Breast epithelium (tissue), 4 donors: ENCODE measurements around the gene ZDBF2. TPM values are rescaled to one million over a fixed set of nuclear protein-coding genes. Genes with fewer than 3 reads are reported as not detected.
"Not testable (repeated sequence)": the region's sequence is repeated elsewhere in the genome, so short reads cannot be mapped to it uniquely, and the experiment has no call there.

ENCODE experiments used
- DNase-seq, 2 donors: peaks; one replicate each; pipeline ENCODE4 v3.0.0-alpha.2; 2019; ENCODE audit warnings: low spot score in 2 of 2
- H3K27ac ChIP-seq, 2 donors: fragments of 200-600 bp; sonication (generic) in 1 of 2; one replicate each; pipeline ENCODE4 v1.5.1; 2016 to 2019; ENCODE audit warnings: mild to moderate bottlenecking in 1 of 2
- H3K27me3 ChIP-seq, 2 donors: fragments of 200-600 bp; sonication (generic) in 1 of 2; one replicate each; pipeline versions ENCODE4 v1.5.1 to v1.6.0; 2017 to 2019; ENCODE audit warnings: control low read depth in 1 of 2, mild to moderate bottlenecking in 1 of 2
- H3K36me3 ChIP-seq: fragments of 200-600 bp; one replicate; pipeline ENCODE4 v1.5.1; 2019
- H3K4me1 ChIP-seq, 2 donors: fragments of 200-600 bp; sonication (generic); one replicate each; pipeline ENCODE4 v1.5.1; 2016 to 2019; ENCODE audit warnings: control low read depth in 1 of 2
- H3K4me3 ChIP-seq, 3 donors: fragments of 200-600 bp; sonication (generic); 1 replicate in 2 of 3; 2 replicates in 1 of 3; pipeline ENCODE4 v1.5.1; 2016 to 2019; ENCODE audit warnings: mild to moderate bottlenecking in 3 of 3, moderate library complexity in 2 of 3
- H3K9me3 ChIP-seq, 2 donors: fragments of 200-600 bp; sonication (generic) in 1 of 2; one replicate each; pipeline ENCODE4 v1.5.1; 2016 to 2019; ENCODE audit warnings: control low read depth in 1 of 2
- POLR2A ChIP-seq: fragments of 450-650 bp; IDR thresholded peaks from one replicate; pipeline ENCODE4 v1.6.1; 2016; ENCODE audit warnings: antibody characterized with exemption, mild to moderate bottlenecking, moderate library complexity
- POLR2AphosphoS5 ChIP-seq, 3 donors: sonication (generic); formaldehyde crosslinking; IDR thresholded peaks; one replicate each; pipeline ENCODE4 v1.6.1; 2017; ENCODE audit warnings: antibody characterized with exemption in 3 of 3
- intact Hi-C: fragments of 100-400 bp; cut with DNase I; formaldehyde crosslinking; loops from one replicate; pipeline ENCODE4 v1.15.1; 2023; ENCODE audit warnings: low total_unique reads
- total RNA-seq, 3 donors: library from RNA; depleted of rRNA; stranded (reverse); fragments of >200 nt; gene quantifications; one replicate each; pipeline ENCODE4 v1.1.0, GENCODE V29; 2016
- TF ChIP-seq, protein P1 (sequence below), 3 donors: fragments of 450-650 bp; IDR thresholded peaks; one replicate each; pipeline ENCODE4 v1.5.1; 2016 to 2017; ENCODE audit warnings: antibody characterized with exemption in 3 of 3, mild to moderate bottlenecking in 3 of 3, moderate library complexity in 3 of 3

Gene ZDBF2
- total RNA-seq, 3 donors from 2014 or later, result 7.2 to 14.9 (median 10.2) TPM

DNA sequence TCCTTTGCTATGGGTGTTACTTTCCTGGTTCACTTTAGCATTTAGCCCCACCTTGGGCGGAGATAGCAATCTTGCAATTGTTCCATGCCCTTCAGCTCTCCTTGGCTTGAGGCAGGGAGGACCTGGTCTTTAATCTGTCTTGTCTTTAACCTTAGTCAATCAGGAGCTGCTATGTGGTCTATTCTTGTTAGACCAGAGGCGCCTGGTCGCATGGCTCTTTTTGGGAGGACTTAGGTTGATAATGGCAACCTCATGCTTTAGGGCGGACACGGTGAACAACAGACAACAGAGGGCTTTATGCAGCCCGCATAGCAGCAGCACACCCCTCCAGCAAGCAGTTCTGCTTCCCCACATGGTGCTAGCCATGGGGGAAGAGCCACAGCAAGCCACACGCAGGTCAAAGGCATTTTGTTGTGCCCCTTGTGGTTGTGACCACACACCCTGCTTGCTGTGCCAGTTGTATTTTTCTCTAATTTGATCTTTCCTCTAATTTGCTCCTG, 17.7 kb upstream of the ZDBF2 start:
- no peaks in the 10 kb centered on the region for H3K4me1 ChIP-seq
- intact Hi-C loops, result no loop called here
- TF ChIP-seq POLR2A, result no peak
- TF ChIP-seq, protein P1, sequence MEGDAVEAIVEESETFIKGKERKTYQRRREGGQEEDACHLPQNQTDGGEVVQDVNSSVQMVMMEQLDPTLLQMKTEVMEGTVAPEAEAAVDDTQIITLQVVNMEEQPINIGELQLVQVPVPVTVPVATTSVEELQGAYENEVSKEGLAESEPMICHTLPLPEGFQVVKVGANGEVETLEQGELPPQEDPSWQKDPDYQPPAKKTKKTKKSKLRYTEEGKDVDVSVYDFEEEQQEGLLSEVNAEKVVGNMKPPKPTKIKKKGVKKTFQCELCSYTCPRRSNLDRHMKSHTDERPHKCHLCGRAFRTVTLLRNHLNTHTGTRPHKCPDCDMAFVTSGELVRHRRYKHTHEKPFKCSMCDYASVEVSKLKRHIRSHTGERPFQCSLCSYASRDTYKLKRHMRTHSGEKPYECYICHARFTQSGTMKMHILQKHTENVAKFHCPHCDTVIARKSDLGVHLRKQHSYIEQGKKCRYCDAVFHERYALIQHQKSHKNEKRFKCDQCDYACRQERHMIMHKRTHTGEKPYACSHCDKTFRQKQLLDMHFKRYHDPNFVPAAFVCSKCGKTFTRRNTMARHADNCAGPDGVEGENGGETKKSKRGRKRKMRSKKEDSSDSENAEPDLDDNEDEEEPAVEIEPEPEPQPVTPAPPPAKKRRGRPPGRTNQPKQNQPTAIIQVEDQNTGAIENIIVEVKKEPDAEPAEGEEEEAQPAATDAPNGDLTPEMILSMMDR (IDR thresholded peaks at IDR 0.05), result no peak
- TF ChIP-seq POLR2AphosphoS5 (IDR thresholded peaks at IDR 0.05), result no peak
- H3K27ac ChIP-seq, result no peak overlapping the region
- DNase-seq, result no peak
- H3K36me3 ChIP-seq, result no peaks in the 10 kb centered on the region
- no peak overlapping the region for H3K4me3 ChIP-seq
- no peaks in the 10 kb centered on the region for H3K9me3 ChIP-seq
- H3K27me3 ChIP-seq, result peaks cover 0 to 58% of the 10 kb centered on the region in 2 donors

DNA sequence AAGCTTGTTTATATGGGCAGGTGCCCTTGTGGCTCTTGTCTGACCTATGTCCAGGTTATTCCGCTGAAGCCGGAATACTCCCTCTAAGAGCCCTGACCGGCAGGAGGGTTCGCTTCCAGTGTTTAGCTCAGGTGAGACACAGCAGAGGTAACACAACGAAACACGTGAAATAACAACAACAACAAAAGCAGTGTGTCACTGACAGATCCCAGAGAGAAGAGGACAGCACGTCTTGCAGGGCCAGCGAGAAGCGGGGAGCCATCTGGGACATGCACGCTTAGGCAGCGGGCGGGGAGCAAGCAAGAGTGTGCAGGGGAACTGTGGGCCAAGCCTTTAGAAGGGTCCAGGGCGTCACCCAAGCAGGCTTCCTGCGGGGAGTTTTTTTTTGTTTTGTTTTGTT, 17.1 kb upstream of the ZDBF2 start:
- no peak overlapping the region for H3K27ac ChIP-seq
- DNase-seq, result no peak
- intact Hi-C loops, result no loop called here
- H3K9me3 ChIP-seq, result no peaks in the 10 kb centered on the region
- H3K4me3 ChIP-seq, result no peak overlapping the region
- no peak for TF ChIP-seq POLR2AphosphoS5 (IDR thresholded peaks at IDR 0.05)
- TF ChIP-seq POLR2A, result no peak
- TF ChIP-seq, protein P1 (IDR thresholded peaks at IDR 0.05), result no peak
- H3K36me3 ChIP-seq, result no peaks in the 10 kb centered on the region
- H3K4me1 ChIP-seq, result no peaks in the 10 kb centered on the region
- H3K27me3 ChIP-seq, result peaks cover 0 to 62% of the 10 kb centered on the region in 2 donors

DNA sequence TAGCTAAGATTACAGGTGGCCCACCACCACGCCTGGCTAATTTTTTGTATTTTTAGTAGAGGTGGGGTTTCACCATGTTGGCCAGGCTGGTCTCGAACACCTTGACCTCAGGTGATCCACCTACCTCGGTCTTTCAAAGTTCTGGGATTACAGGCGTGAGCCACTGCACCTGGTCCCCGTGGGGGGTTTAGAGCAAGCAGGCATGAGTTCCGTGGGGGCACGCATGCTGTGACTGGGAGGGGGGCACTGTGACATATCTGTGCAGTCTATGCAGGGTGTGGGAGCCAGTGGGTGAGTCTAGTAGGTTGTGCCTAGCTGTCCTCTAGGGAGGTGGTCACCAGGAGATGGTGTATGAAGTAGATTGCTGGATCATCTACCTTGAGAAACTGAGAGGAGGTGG, 16.6 kb upstream of the ZDBF2 start:
- no peak for DNase-seq
- Histone ChIP-seq H3K9me3 (no peaks in the 10 kb centered on the region), H3K4me1 (no peaks in the 10 kb centered on the region), H3K27ac (no peak overlapping the region), H3K4me3 (no peak overlapping the region), H3K27me3 (peaks cover 0 to 67% of the 10 kb centered on the region in 2 donors), H3K36me3 (no peaks in the 10 kb centered on the region)
- TF ChIP-seq, protein P1 (IDR thresholded peaks at IDR 0.05), result no peak
- intact Hi-C loops, result no loop called here

DNA sequence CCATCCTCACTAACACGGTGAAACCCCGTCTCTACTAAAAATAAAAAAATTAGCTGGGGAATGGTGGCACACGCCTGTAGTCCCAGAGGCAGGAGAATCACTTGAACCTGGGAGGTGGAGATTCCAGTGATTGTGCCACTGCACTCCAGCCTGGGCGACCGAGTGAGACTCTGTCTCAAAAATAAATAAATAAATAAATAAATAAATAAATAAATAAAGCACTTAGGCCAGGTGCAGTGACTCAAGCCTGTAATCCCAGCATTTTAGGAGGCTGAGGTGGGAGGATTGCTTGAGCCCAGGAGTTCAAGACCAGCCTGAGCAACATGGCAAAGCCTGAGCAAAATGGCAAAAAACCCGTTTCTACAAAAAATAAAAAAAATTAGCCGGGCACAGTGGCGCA, 15.8 kb upstream of the ZDBF2 start:
- intact Hi-C loops, H3K36me3 ChIP-seq, H3K27ac ChIP-seq, H3K4me1 ChIP-seq, H3K4me3 ChIP-seq, H3K9me3 ChIP-seq, DNase-seq: not testable (repeated sequence)
- H3K27me3 ChIP-seq, result peaks cover 0 to 69% of the 10 kb centered on the region in 2 donors

DNA sequence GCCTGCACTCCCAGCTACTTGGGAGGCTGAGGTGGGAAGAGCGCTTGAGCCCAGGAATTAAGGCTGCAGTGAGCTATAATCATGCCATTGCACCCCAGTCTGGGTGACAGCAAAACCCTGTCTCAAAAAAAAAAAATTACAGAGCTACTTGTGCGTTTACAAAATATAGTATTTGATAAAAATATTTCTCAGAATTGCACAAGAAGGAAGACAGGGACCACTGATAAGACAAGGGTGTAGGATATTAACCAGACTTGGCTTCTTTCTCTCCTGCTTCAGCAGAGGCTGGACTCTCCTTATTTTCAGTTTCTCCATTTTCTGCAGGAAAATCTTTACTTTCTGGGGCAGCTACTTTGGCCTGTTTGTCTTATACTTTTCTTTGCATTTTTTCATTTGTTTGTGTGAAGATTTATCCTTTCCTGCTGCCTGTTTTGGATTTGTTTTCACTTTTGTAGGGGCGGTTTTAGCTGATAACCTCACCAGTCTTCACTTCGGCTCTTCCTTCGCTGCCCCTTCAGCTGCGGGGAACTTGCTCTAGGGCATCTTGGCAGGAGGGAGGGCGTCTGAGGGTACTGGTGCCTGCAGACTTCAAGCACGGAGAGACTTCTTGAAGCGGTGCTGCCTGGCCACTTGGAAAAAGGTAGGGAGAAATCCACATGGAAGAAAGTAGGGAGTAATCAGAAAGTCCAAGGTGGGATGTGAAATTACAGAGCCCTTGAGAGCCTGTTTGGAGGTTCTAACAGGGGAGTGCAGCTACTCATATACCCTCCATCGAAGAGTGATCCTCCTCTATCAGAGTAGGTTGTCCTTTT, 14.9 kb upstream of the ZDBF2 start:
- no peak for DNase-seq
- Histone ChIP-seq H3K27me3 (peaks cover 0 to 73% of the 10 kb centered on the region in 2 donors), H3K4me3 (peak overlapping the region in 1 of 3 donors; percentile 12), H3K36me3 (no peaks in the 10 kb centered on the region), H3K27ac (no peak overlapping the region), H3K4me1 (no peaks in the 10 kb centered on the region), H3K9me3 (no peaks in the 10 kb centered on the region)
- TF ChIP-seq, protein P1 (IDR thresholded peaks at IDR 0.05), result no peak
- no peak for TF ChIP-seq POLR2AphosphoS5 (IDR thresholded peaks at IDR 0.05)
- TF ChIP-seq POLR2A, result no peak
- intact Hi-C loops, result no loop called here
